Measurements from ENCODE around the gene GSN.
A peak's percentile ranks its signal among the peaks of the same experiment; 100 is the strongest.
"Not testable (repeated sequence)": the region's sequence is repeated elsewhere in the genome, so short reads cannot be mapped to it uniquely, and the experiment has no call there.

GSN gene

DNA sequence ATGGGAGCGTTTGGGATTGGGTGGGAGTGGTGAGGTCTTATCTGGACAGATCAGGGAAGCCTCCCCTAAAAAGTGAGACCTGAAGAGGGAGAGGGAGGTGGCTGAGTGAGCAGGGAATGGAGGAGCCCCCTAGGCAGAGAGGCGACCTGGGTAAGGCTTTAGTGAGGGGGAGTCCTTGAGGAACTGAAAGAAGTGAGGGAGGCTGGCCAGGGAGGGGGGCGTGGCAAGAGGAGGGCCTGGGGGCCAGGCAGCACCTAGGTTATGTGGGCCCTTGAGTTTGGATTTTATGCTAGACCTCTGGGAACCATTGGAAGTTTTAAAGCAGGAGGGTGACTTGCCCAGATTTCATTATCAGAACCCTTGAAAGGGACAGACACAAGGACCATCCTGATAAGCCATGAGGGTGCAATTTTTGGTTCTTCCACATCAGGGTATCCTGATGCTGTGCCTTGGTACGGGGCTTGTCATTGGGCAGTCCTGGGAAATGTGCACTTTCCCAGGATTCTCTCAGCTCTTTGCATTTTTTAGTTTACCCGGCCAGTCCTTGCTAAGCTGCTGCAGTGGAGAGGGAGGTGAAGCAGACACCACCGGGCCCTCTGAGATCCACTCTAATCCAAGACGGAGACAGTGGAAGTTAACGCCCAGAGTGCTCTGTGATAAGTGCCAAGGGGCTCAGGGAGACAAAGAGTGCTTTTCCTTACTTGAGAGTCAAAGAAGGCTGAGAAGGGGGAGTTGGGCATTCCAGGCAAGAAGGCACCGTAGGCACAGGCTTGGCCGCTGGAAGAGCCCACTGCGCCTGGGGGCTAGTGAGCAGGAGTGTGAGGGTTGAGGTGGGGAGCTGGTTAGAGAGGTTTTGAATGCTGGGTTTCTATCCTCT, 16.1 kb downstream of the GSN start:
- FAIRE-seq (no peak), DNase-seq (ENCODE audit: insufficient read length, low spot score) (no peak)
- no peak for TF ChIP-seq POLR2A (IDR thresholded peaks at IDR 0.05; ENCODE audit: low read depth, low read length)

GRCh38 chr9:121284733-121285451, 16.9 kb downstream of the GSN start:
- DNase-seq (ENCODE audit: insufficient read length, low spot score) (no peak), FAIRE-seq (no peak)
- TF ChIP-seq POLR2A (IDR thresholded peaks at IDR 0.05; ENCODE audit: low read depth, low read length) = no peak

DNA sequence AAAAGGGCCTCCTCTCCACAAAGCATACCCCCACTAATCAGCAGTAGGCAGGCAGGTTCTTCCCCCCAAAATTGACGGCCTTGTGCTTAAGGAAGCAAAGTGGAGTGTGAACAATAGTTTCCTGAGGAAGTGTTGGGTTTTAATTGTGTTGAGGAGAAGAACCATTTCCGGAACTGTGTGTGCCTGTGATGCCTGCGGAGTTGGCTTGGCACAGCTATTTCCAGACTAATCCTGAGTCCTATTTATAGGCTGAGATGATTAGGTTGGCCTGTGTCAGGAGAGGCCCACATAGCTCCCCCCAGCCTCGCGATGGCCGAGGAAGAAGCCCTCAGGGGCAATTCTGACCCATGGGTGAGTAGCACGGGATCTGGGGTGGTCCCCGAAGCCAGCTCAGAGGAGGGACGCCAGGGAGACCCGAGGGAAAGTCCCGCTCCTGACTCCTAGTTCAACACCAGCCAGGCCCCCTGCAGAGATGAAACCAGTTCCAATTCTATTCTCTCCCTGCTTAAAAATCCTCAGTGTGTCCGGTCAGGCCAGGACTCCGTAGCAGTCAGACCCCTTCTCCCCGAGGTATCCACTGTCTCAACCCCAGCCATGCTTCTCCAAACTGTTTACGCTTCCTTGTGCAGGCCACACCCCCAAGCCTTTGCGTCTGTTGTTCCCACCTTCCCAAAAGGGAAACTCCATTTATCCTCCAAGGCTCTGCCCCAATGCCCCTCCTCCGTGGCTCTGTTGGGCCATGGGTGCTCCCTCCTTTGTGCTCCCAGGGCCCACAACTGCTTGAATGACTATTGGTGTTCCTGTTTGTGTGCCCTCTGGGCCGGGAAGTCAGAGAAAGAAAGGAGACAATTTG, 18.1 kb downstream of the GSN start:
- DNase-seq (ENCODE audit: insufficient read length, low spot score) = peak; percentile 69
- TF ChIP-seq POLR2A (IDR thresholded peaks at IDR 0.05; ENCODE audit: low read depth, low read length) = 0 out of 2 replicates have a peak, but pooled peaks have one; percentile 4
- peak; percentile 27 for FAIRE-seq

DNA sequence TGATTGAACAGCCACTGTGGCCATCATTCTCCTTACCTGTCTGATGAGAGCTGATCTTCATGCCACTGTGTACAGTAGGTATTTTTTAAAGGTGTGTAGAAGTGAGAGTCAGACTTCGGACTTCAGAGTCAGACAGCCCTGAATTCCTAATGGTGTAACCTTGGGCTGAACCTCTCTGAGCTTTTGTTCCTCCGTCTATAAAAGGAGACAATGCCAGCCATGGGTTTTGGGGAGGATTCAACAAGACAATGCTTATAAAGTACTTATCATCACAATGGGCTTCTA, 18.7 kb downstream of the GSN start:
- FAIRE-seq (no peak), DNase-seq (ENCODE audit: insufficient read length, low spot score) (no peak)
- no peak for TF ChIP-seq POLR2A (IDR thresholded peaks at IDR 0.05; ENCODE audit: low read depth, low read length)

DNA sequence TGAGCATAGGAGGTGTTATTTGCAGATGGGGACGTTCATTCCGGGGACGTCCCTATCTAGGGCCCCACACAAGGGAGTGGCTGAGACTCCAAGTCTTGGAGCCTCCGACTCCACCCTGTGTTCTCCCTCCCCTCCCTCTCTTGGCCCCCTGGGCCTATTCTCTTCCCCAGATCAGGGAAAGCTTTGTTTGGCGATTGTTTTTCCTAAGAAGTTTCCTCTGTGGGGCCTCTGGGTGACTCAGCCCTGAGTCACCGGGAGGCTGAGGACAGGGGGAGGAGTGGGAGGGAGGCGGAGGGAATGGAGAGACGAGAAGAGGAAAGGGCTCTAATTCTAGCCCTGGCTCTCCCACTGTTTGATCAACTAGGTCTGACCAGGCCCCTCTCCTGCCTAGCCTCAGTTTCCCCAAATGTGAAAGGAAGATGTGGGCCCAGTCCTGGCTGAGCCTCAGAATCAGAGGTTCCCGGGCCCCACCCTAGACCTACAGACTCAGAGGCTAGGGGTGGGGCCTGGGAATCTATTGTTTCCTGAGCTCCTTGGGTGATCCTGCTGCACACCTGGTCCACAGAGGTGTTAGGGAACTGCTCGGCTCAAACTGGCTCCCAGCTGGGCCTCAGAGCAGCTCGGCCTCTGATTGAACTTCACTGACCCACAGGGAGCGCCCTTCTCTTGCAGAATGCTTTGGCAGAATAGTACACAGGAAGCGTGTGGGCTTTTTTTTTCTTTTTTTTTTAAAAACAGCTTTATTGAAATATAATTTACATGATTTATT, 19.2 kb downstream of the GSN start:
- DNase-seq (ENCODE audit: insufficient read length, low spot score) = peak; percentile 99

DNA sequence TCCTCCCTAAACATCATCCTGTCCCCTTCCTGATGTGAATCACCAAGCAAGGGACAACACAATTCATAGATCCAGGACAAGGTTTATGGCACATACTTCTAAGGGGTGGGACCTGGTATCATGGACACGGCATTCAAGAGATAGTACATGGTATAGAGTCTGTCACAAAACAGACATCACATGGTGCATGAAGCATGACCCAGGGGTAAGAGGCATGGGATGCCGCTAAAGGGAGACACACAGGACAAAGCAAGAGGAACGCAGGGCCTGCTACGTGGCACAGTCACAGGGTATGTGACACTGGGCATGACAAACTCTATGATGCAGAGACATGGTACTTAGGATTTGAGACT, 20.7 kb downstream of the GSN start:
- DNase-seq (ENCODE audit: insufficient read length, low spot score) = no peak
- TF ChIP-seq POLR2A (IDR thresholded peaks at IDR 0.05; ENCODE audit: low read depth, low read length) = no peak
- no peak for FAIRE-seq

More for the DNA sequence above, 19.2 kb downstream of the GSN start:
- TF ChIP-seq POLR2A (IDR thresholded peaks at IDR 0.05; ENCODE audit: low read depth, low read length) = no peak
- FAIRE-seq = peak; percentile 92

- FAIRE-seq (no peak), DNase-seq (ENCODE audit: insufficient read length, low spot score) (no peak)
- TF ChIP-seq POLR2A (IDR thresholded peaks at IDR 0.05; ENCODE audit: low read depth, low read length) = no peak
Measured at GRCh38 chr9:121289026-121289771, 21.2 kb downstream of the GSN start.

- DNase-seq (ENCODE audit: insufficient read length, low spot score) = no peak
- FAIRE-seq = no peak
- no peak for TF ChIP-seq POLR2A (IDR thresholded peaks at IDR 0.05; ENCODE audit: low read depth, low read length)
Measured at GRCh38 chr9:121289772-121290370, 21.9 kb downstream of the GSN start.

- not testable (repeated sequence) for FAIRE-seq; DNase-seq (ENCODE audit: insufficient read length, low spot score)
Measured at GRCh38 chr9:121291536-121291935, 23.6 kb downstream of the GSN start.

GRCh38 chr9:121292051-121292450, 24.1 kb downstream of the GSN start:
- FAIRE-seq = no peak
- DNase-seq (ENCODE audit: insufficient read length, low spot score) = no peak
- no peak for TF ChIP-seq POLR2A (IDR thresholded peaks at IDR 0.05; ENCODE audit: low read depth, low read length)

DNA sequence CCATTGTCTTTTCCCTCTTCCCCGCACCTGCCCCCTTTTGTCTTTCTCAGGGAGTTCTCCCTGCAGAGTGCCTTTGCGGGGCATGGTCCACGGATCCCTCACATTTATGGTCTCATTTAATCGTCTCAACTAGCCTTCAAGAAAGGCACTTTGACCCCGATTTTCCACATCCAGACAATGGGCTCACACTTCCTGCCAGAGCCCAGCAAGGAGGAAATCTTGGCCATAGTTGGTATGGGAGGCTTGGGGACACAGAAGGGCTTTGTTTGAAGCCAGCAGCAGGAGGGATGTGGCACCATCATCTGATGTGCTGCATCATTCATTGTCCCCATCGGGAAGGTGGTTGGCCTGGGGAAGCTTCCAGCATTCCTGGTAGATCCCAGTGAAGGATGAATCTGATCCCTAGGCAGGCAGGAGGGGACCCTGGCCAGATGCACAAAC, 24.9 kb downstream of the GSN start:
- DNase-seq (ENCODE audit: insufficient read length, low spot score) (no peak), FAIRE-seq (no peak)
- no peak for TF ChIP-seq POLR2A (IDR thresholded peaks at IDR 0.05; ENCODE audit: low read depth, low read length)

GRCh38 chr9:121294151-121294743, 26.3 kb downstream of the GSN start:
- no peak for FAIRE-seq
- TF ChIP-seq POLR2A (IDR thresholded peaks at IDR 0.05; ENCODE audit: low read depth, low read length) = no peak
- no peak for DNase-seq (ENCODE audit: insufficient read length, low spot score)
